ENCODE data around the gene HDAC10.

- no peak for TF ChIP-seq CTCF (IDR thresholded peaks at IDR 0.05)
- TF ChIP-seq POLR2AphosphoS5 (IDR thresholded peaks at IDR 0.05): no peak
- TF ChIP-seq POLR2A (IDR thresholded peaks at IDR 0.05): no peak
- no peak for TF ChIP-seq EP300 (IDR thresholded peaks at IDR 0.05; ENCODE audit: low read depth)
These were observed 42.6 kb downstream of the HDAC10 start for GRCh38 chr22:50208430-50208938.
